Measurements from ENCODE around the gene TRIM47. TPM values are rescaled to one million over a fixed set of nuclear protein-coding genes. Genes with fewer than 3 reads are reported as not detected.
A peak's percentile ranks its signal among the peaks of the same experiment; 100 is the strongest.

The TRIM47 gene
- total RNA-seq, 1 experiment from 2014 or later, result 2.5 TPM

GRCh38 chr17:75827308-75828075, 50.9 kb downstream of the TRIM47 start:
- H3K4me1 Mint-ChIP-seq (ENCODE audit: low read depth, unreplicated experiment), result peaks cover 5% of the 10 kb centered on the region
- H3K27ac Mint-ChIP-seq (ENCODE audit: unreplicated experiment), result no peak overlapping the region
- intact Hi-C loops (cut with micrococcal nuclease; ENCODE audit: unreplicated experiment), result loop anchor here (5.0 kb wide), 1 partner anchor 40 kb away; no protein-coding TSS in a partner anchor
- ChIA-PET POLR2A (no interaction called here), CTCF (interaction anchor here (0.6 to 1.8 kb wide), 7 partner anchors 10 to 63 kb away, joined by 3 to 5 read pairs (median 4); partner anchors contain the start of genes UNK and WBP2)
- no peaks in the 10 kb centered on the region for H3K9me3 Mint-ChIP-seq (ENCODE audit: unreplicated experiment)
- BruUV-seq (replicated peaks), result no TSS peak
- no peaks in the 10 kb centered on the region for H3K27me3 Mint-ChIP-seq (ENCODE audit: insufficient read depth, unreplicated experiment)
- H3K36me3 Mint-ChIP-seq (ENCODE audit: insufficient read depth, unreplicated experiment), result peaks cover 21% of the 10 kb centered on the region
- peak in 1 of 2 experiments; percentile 77 for DNase-seq
- Histone ChIP-seq H3K9me3 (no peaks in the 10 kb centered on the region), H3K4me1 (peaks cover 4% of the 10 kb centered on the region; the same call in 1 of the 2 replicates), H3K36me3 (ENCODE audit: control insufficient read depth, insufficient read depth, low read length) (no peaks in the 10 kb centered on the region; the same call in 1 of the 2 replicates), H3K27me3 (replicated peaks; ENCODE audit: control insufficient read depth, insufficient read depth, low read length) (no peaks in the 10 kb centered on the region), H3K4me3 (ENCODE audit: low read depth, low read length) (no peak overlapping the region)
- no peak overlapping the region for H3K4me3 Mint-ChIP-seq (ENCODE audit: unreplicated experiment)
- peak; percentile 66 to 70 for TF ChIP-seq CTCF (IDR thresholded peaks at IDR 0.05; ENCODE audit: insufficient read depth in 1 of 2, low read depth in 1 of 2, low read length in 1 of 2, severe bottlenecking in 1 of 2, unreplicated experiment in 1 of 2)

GRCh38 chr17:75826561-75827307, 51.6 kb downstream of the TRIM47 start:
- CTCF ChIA-PET, result interaction anchor here (0.6 to 1.8 kb wide), 7 partner anchors 9 to 63 kb away, joined by 3 to 5 read pairs (median 4); partner anchors contain the start of genes UNK and WBP2
- Mint-ChIP-seq H3K27ac (ENCODE audit: unreplicated experiment) (no peak overlapping the region), H3K4me1 (ENCODE audit: low read depth, unreplicated experiment) (no peaks in the 10 kb centered on the region), H3K36me3 (ENCODE audit: insufficient read depth, unreplicated experiment) (peaks cover 21% of the 10 kb centered on the region), H3K27me3 (ENCODE audit: insufficient read depth, unreplicated experiment) (no peaks in the 10 kb centered on the region), H3K4me3 (ENCODE audit: unreplicated experiment) (no peak overlapping the region), H3K9me3 (ENCODE audit: unreplicated experiment) (no peaks in the 10 kb centered on the region)
- DNase-seq, result no peak
- intact Hi-C loops (cut with micrococcal nuclease; ENCODE audit: unreplicated experiment), result loop anchor here (5.0 kb wide), 1 partner anchor 39 kb away; no protein-coding TSS in a partner anchor
- no peak for TF ChIP-seq CTCF (IDR thresholded peaks at IDR 0.05; ENCODE audit: insufficient read depth in 1 of 2, low read depth in 1 of 2, low read length in 1 of 2, severe bottlenecking in 1 of 2, unreplicated experiment in 1 of 2)
- no peaks in the 10 kb centered on the region for H3K9me3 ChIP-seq
- no TSS peak for BruUV-seq (replicated peaks)
- POLR2A ChIA-PET, result no interaction called here
- H3K36me3 ChIP-seq (ENCODE audit: control insufficient read depth, insufficient read depth, low read length), result no peaks in the 10 kb centered on the region; the same call in 1 of the 2 replicates
- no peak overlapping the region for H3K4me3 ChIP-seq (ENCODE audit: low read depth, low read length)
- no peaks in the 10 kb centered on the region for H3K27me3 ChIP-seq (replicated peaks; ENCODE audit: control insufficient read depth, insufficient read depth, low read length)
- H3K4me1 ChIP-seq, result peaks cover 4% of the 10 kb centered on the region; the same call in 1 of the 2 replicates

GRCh38 chr17:75825748-75826370, 52.5 kb downstream of the TRIM47 start:
- peaks cover 1% of the 10 kb centered on the region; the same call in 1 of the 2 replicates for H3K4me1 ChIP-seq
- Mint-ChIP-seq H3K27ac (ENCODE audit: unreplicated experiment) (no peak overlapping the region), H3K36me3 (ENCODE audit: insufficient read depth, unreplicated experiment) (peaks cover 16% of the 10 kb centered on the region), H3K4me3 (ENCODE audit: unreplicated experiment) (no peak overlapping the region), H3K4me1 (ENCODE audit: low read depth, unreplicated experiment) (no peaks in the 10 kb centered on the region), H3K27me3 (ENCODE audit: insufficient read depth, unreplicated experiment) (no peaks in the 10 kb centered on the region), H3K9me3 (ENCODE audit: unreplicated experiment) (no peaks in the 10 kb centered on the region)
- no peaks in the 10 kb centered on the region; the same call in 1 of the 2 replicates for H3K36me3 ChIP-seq (ENCODE audit: control insufficient read depth, insufficient read depth, low read length)
- no peak for DNase-seq
- no peak for TF ChIP-seq CTCF (IDR thresholded peaks at IDR 0.05; ENCODE audit: insufficient read depth in 1 of 2, low read depth in 1 of 2, low read length in 1 of 2, severe bottlenecking in 1 of 2, unreplicated experiment in 1 of 2)
- H3K9me3 ChIP-seq, result no peaks in the 10 kb centered on the region
- H3K27me3 ChIP-seq (replicated peaks; ENCODE audit: control insufficient read depth, insufficient read depth, low read length), result no peaks in the 10 kb centered on the region
- intact Hi-C loops (cut with micrococcal nuclease; ENCODE audit: unreplicated experiment), result loop anchor here (5.0 kb wide), 1 partner anchor 39 kb away; no protein-coding TSS in a partner anchor
- POLR2A ChIA-PET, result no interaction called here
- H3K4me3 ChIP-seq (ENCODE audit: low read depth, low read length), result no peak overlapping the region
- CTCF ChIA-PET, result interaction anchor here (0.6 to 1.8 kb wide), 3 partner anchors 8 to 46 kb away, joined by 3 to 4 read pairs (median 4); no protein-coding TSS in a partner anchor
- no TSS peak for BruUV-seq (replicated peaks)
